Stimulated activated CD8-positive, alpha-beta memory T cell treated with anti-CD3 and anti-CD28 coated beads, Interleukin-4, amount 100 ng/mL, for 24 hours (primary cell): ENCODE results near the gene DMBX1.

Source experiments
- DNase-seq: peaks from one replicate; pipeline ENCODE4 v3.0.0-alpha.2; 2020; ENCODE audit warnings: low read depth

Gene DMBX1

GRCh38 chr1:46525253-46525983 is 35.8 kb downstream of the DMBX1 start:
- DNase-seq: no peak

DNA sequence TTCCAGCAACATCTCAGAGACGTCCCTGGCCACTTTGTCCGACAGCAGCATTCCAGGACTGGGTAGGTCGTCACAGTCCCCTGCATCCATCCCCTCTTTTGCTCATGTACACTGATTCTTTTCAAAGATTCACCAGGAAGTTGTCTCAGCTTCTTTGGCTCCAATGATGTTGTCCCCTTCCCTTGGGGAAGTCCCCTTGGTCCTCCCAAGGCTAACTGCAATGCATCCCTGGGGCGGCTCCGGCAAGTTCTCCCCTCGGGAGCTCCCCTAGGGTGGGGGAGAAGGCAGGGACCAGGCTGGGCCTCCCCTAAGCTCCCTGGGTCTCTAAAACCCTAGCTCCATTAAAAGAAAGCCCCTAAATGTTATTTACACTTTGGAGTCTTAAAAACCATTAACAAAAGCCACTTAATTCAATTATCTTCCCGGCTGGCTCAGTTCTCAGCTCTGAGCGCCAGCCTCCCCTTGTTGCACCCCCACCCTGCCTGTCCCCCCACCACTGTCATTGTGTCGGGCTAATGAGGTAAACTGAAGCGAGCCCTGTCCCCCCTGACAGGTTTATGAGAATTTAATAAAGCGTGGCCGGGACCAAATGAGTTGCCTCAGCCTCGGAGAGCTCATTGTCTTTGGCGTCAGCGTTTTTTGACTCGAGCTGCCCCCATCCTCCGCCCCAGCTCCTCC is 36.5 kb downstream of the DMBX1 start:
- no peak for DNase-seq

DNA sequence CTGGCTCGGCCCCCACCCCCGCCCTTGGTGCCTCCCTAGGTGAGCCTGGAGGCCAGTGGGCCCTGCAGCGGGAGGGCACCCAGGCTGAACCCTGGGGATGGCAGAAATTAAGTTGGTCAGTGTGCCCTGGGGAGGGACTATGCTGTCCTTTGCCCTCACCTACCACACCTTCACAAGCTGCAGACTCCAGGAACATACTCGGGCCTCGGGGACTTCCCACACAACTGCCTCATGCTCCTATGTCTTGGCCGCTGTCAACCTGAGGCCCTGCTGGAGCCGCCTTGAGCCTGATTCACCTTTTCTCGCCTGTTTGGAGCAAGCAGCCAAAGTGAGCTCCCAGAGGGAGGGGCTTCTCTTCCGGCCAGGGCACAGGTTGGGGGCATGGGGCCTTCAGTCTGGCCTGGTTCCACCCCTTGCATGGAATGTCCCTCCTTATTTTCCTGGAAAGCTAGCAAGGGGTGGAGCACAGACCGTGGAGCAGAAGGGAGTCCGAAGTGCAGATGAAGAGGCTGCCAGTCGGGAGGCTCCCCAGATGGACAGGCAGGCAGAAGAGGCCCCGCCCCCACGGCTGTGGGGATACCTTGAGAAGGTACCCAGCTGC is 37.2 kb downstream of the DMBX1 start:
- no peak for DNase-seq

GRCh38 chr1:46527474-46528296 is 38.0 kb downstream of the DMBX1 start:
- DNase-seq: peak; percentile 60

GRCh38 chr1:46528297-46528955 is 38.8 kb downstream of the DMBX1 start:
- no peak for DNase-seq

GRCh38 chr1:46529031-46529630 is 39.5 kb downstream of the DMBX1 start:
- no peak for DNase-seq

GRCh38 chr1:46530311-46530710 is 40.7 kb downstream of the DMBX1 start:
- no peak for DNase-seq

DNA sequence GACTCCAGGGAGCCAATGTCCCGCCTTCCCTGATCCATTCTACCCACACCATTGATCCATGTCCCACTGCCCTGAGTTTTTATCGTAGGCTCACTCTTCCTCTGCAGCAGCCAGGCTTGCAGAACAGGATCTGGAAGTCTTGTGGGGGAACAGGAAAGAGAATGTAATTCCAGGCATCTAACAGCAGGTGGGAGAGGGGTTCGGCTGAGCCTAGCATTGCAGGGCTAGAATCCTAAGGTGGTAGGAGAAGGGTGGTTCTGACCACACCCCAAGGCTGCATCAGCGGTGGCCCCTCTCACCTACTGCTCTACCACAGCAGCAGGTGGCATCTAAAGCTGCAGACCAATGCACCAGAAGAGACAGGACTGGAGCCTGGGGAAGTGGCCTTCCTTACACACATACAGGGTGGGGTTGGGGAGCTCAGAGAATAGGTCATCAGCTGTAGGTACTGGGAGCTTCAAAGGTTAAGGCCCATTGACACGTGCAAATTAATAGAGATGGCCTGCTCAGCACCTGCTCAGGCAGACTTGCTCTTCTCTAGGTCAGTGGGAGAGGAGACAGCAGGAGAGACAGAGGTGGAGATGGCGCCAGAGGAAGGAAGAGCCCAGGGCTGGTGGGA is 41.3 kb downstream of the DMBX1 start:
- DNase-seq: no peak

GRCh38 chr1:46532095-46532494 is 42.5 kb downstream of the DMBX1 start:
- no peak for DNase-seq

- DNase-seq: peak; percentile 62
These were observed 43.0 kb downstream of the DMBX1 start for GRCh38 chr1:46532498-46533178.

- DNase-seq: peak; percentile 30
These were observed 43.7 kb downstream of the DMBX1 start for GRCh38 chr1:46533179-46533864.

DNA sequence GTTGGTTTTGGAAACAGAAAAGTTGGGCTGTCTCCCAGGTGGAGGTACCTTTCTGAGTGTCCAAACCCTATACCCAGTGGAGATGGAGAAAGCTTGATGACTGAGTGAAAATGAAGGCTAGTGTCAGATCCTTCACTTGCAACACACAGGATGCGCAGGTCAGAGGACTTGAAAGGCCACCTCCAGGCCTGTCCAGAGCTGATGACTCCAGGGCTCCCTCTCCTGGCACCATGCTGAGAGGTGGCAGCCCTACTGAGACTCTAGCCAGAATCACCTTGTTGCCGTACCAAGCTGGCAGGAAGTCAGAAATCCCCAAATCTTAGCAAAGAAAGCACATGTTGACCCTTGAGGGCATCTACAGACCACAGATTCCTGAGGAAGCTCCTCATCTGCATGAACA is 45.4 kb downstream of the DMBX1 start:
- DNase-seq: no peak

- no peak for DNase-seq
These were observed 46.9 kb downstream of the DMBX1 start for GRCh38 chr1:46536527-46536926.

DNA sequence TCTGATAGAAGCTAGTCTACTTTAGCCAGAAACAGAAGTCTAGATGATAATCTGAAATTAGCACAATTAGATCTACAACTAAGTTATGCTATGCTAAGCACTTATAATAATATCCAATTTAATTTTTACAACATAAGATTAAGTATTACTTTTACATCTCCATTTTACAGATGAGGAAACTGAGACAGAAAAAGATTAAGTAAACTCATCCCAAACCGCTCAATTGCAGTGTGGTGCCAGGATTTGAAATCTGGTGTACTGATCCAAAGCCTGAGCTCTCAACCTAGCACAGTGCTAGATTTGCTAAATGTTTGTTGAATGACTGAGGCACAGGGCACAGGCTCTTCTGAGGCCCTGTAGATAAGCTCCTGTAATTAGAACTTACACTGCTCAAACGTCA is 48.0 kb downstream of the DMBX1 start:
- DNase-seq: no peak

GRCh38 chr1:46538147-46538546 is 48.5 kb downstream of the DMBX1 start:
- DNase-seq: no peak
